GM12872 (cell line): ENCODE measurements around the gene SYT1.

Experiments used
- TF ChIP-seq, protein P1 (sequence below): IDR thresholded peaks from 3 replicates; pipeline ENCODE4 v1.5.1; 2011; ENCODE audit warnings: low read depth, mild to moderate bottlenecking, low read length, moderate library complexity; ENCODE audit not compliant: insufficient read depth

Gene SYT1

DNA sequence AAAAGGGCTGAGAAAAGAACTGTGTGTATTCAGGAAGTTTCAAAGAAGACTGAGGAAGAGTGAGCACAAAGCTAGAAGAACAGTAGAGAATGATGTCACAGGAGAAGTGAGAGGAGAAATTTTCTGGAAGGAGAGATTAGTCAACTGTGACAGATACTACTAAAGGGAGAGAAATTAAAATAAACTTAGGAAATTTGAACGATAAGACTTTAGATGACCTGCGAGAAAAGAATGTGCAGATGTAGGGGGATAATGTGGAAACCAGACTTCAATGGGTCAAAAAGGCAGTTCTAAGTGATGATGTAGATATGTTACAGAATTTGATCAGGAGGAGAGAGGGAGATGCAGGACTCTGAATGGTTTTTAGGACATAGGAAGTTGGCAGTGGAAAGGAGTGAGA lies 287.4 kb downstream of the SYT1 start:
- TF ChIP-seq, protein P1, sequence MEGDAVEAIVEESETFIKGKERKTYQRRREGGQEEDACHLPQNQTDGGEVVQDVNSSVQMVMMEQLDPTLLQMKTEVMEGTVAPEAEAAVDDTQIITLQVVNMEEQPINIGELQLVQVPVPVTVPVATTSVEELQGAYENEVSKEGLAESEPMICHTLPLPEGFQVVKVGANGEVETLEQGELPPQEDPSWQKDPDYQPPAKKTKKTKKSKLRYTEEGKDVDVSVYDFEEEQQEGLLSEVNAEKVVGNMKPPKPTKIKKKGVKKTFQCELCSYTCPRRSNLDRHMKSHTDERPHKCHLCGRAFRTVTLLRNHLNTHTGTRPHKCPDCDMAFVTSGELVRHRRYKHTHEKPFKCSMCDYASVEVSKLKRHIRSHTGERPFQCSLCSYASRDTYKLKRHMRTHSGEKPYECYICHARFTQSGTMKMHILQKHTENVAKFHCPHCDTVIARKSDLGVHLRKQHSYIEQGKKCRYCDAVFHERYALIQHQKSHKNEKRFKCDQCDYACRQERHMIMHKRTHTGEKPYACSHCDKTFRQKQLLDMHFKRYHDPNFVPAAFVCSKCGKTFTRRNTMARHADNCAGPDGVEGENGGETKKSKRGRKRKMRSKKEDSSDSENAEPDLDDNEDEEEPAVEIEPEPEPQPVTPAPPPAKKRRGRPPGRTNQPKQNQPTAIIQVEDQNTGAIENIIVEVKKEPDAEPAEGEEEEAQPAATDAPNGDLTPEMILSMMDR, result no peak

DNA sequence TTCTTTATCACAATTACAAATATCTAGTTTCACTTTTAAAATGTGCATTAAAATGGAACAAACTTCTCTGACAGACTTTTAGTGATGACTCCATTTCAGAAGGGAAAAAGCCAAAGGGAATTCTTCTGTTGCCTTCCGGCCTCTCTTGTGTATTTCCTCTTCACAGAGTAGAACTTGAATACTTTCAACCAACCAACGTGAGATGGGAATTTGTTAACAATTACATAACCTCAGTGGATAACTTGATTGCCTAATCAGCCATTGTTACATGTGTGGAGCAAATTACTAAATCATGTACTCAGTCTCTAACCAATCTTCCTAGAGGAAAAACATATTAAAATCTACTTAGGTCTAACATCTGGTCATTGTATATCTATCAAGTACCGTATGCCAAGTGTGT lies 291.1 kb downstream of the SYT1 start:
- TF ChIP-seq, protein P1, result no peak

DNA sequence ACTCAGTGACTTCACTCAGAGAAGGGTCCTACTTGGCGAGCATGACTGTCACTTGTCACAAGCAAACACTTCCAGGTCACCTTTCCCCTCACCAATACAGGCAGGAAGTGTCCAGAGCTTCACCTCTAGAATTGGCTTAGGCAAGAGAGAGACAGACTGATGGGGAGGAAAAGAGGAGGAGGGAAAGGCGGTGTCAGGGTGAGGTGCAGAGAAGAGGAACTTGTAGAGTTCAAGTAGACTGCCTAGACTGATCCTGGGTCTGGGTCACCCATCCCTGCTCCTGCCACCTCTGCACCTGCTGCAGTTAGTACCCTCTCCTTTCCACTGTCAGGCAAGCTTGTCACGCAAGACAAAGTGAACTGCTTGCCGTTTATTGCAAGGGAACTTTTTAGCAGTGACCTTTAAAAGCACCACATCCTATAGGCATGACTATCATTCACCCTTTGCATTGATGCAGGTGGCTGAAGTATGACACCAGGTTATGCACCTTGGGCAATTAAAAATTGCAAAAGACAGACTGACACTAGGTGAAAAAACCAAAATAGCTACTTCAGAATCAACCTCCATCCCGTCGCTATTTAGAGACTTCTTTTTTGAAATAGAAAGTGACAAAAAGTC lies 292.4 kb downstream of the SYT1 start:
- TF ChIP-seq, protein P1, result no peak

DNA sequence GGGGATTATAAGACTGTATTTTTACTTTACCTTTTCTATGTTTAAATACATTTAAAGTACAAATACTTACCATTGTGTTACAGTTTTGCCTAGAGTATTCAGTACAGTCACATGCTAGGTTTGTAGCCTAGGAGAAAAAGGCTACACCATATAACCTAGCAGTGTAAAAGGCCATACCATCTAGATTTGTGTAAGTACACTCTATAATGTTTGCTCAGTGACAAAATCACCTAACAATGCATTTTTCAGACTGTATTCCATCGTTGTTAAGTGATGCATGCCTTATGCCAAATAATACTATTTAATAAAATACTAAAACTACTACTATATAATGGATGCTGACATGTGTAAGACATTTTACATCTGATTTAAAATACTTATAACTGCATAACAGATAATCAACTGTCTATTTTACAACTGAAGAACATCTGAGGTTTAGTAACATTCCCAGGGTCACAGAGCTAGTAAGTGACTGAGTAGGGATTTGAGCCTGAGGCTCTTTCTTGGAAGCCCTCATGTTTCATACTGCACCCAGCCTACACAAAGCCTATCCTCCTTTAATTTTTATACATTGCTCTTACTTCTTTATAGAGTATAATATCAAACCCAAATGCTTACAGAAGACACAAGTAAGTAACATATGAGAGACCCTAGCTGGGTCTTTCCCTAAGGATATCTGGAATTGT lies 296.8 kb downstream of the SYT1 start:
- TF ChIP-seq, protein P1, result no peak

DNA sequence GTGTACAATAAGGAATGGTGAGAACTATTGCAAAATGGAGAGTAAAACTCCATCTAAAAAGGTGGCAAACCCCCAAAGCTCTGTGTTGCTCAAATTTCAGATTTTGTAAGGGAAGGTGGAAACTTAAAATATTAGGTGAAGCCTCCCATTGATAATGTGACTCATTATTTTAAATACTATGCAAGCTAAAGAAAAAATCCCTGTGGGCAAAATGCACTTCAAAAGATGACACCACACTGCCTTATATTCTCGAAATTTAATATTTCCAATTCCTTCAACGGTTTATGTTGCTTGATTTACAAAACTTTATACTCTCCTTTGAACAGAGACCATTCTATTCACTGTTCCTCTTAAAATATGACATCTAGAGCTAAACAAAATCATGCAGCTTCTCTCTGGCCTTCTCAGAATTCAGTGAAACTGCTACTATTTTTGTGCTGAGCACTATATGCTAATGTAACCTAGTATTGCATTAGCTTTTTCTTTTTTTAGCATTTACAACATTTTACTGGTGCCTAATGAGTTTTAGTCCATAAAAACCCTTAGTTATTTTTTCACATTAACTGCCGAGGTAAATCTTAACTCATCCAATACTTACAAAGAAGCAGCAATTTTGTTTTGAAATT lies 297.7 kb downstream of the SYT1 start:
- TF ChIP-seq, protein P1, result no peak

DNA sequence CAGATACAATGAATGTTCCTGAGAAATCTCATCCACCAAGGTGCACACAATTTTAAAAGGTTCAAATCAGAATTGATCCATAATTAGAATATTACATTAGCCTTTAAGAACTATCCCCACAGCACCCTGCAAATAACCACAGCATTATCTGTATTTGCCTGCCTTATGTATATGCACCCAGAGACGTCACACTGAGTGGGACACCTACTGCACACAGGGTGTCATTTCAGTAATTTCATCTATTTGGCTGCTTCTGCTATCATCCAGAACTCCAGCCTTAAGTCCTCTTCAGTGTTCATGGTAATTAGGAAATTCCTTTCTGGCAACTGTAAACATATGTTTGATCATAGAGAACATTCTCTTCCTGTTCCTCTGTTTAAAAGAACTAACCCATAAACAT lies 298.4 kb downstream of the SYT1 start:
- TF ChIP-seq, protein P1, result no peak

DNA sequence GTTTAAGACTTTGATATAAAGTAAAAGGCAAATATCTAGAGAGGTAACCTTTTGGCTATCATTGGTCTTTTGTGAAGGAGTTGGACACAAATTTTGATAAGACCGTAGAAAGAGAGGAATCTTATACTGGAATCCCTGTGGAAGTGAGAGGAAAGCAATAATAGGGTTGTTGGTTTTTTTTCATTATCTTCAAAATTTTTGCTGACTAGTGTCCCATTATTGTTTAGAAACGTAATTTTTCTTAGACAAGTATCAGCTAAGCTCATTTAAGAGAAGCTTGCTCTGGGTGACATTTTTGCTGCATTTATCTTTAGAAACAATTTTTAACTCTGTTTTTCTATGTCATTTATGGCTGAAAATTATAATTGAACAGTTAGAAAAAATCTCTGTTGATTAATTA lies 300.3 kb downstream of the SYT1 start:
- TF ChIP-seq, protein P1, result no peak
